CD4-positive, alpha-beta T cell treated with Interleukin-4 for 1 hour (primary cell): ENCODE measurements around the gene GUCY2F.

Experiments used
- DNase-seq, 2 donors: peaks; one replicate each; pipeline ENCODE4 v3.0.0-alpha.2; 2020 to 2022

Gene GUCY2F

GRCh38 chrX:109392895-109393294 lies 89.0 kb downstream of the GUCY2F start:
- no peak for DNase-seq

- DNase-seq = no peak
Observed at GRCh38 chrX:109390556-109390955, 91.3 kb downstream of the GUCY2F start.

- DNase-seq = no peak
Observed at GRCh38 chrX:109389917-109390316, 92.0 kb downstream of the GUCY2F start.

GRCh38 chrX:109384699-109385098 lies 97.2 kb downstream of the GUCY2F start:
- no peak for DNase-seq

- DNase-seq = no peak
Observed at GRCh38 chrX:109382332-109382731, 99.6 kb downstream of the GUCY2F start.

- DNase-seq = no peak
Observed at GRCh38 chrX:109378281-109378680, 103.6 kb downstream of the GUCY2F start.

- no peak for DNase-seq
Observed at GRCh38 chrX:109374262-109374960, 107.5 kb downstream of the GUCY2F start.

GRCh38 chrX:109373468-109373867 lies 108.4 kb downstream of the GUCY2F start:
- DNase-seq = no peak

GRCh38 chrX:109372716-109373115 lies 109.2 kb downstream of the GUCY2F start:
- DNase-seq = no peak

GRCh38 chrX:109372291-109372690 lies 109.6 kb downstream of the GUCY2F start:
- no peak for DNase-seq

- DNase-seq = no peak
Observed at GRCh38 chrX:109362101-109362500, 119.8 kb downstream of the GUCY2F start.

GRCh38 chrX:109360301-109360700 lies 121.6 kb downstream of the GUCY2F start:
- DNase-seq = no peak

- no peak for DNase-seq
Observed at GRCh38 chrX:109357706-109358105, 124.2 kb downstream of the GUCY2F start.

GRCh38 chrX:109356684-109357083 lies 125.2 kb downstream of the GUCY2F start:
- no peak for DNase-seq

GRCh38 chrX:109352066-109352588 lies 129.8 kb downstream of the GUCY2F start:
- DNase-seq = no peak

GRCh38 chrX:109351557-109351956 lies 130.3 kb downstream of the GUCY2F start:
- no peak for DNase-seq

GRCh38 chrX:109350551-109350950 lies 131.3 kb downstream of the GUCY2F start:
- no peak for DNase-seq

GRCh38 chrX:109350051-109350450 lies 131.8 kb downstream of the GUCY2F start:
- no peak for DNase-seq

GRCh38 chrX:109347632-109348031 lies 134.3 kb downstream of the GUCY2F start:
- no peak for DNase-seq

GRCh38 chrX:109346491-109346890 lies 135.4 kb downstream of the GUCY2F start:
- no peak for DNase-seq

- no peak for DNase-seq
Observed at GRCh38 chrX:109345856-109346255, 136.0 kb downstream of the GUCY2F start.

- no peak for DNase-seq
Observed at GRCh38 chrX:109344678-109345077, 137.2 kb downstream of the GUCY2F start.

GRCh38 chrX:109344101-109344500 lies 137.8 kb downstream of the GUCY2F start:
- no peak for DNase-seq

GRCh38 chrX:109343671-109344070 lies 138.2 kb downstream of the GUCY2F start:
- no peak for DNase-seq

- no peak for DNase-seq
Observed at GRCh38 chrX:109336141-109336540, 145.7 kb downstream of the GUCY2F start.
